Spleen (tissue), 7 donors: ENCODE results near the gene FOXF1.

Source experiments
- POLR2A ChIP-seq, 3 donors: fragments of 450-650 bp; IDR thresholded peaks; one replicate each; pipeline ENCODE4 v1.5.1; 2017; ENCODE audit warnings: antibody characterized with exemption in 3 of 3, mild to moderate bottlenecking in 1 of 3
- POLR2AphosphoS5 ChIP-seq, 3 donors: sonication (generic); formaldehyde crosslinking; IDR thresholded peaks; one replicate each; pipeline ENCODE4 v1.5.1; 2017; ENCODE audit warnings: antibody characterized with exemption in 3 of 3
- TF ChIP-seq, protein P1 (sequence below), 11 experiments: fragments of 200-600 bp in 7 of 11; fragments of 450-650 bp in 4 of 11; sonication (generic) in 4 of 11; IDR thresholded peaks in 8 of 11; conservative IDR thresholded peaks in 3 of 11; 1 replicate in 7 of 11; 2 replicates in 4 of 11; pipeline versions ENCODE4 v1.4.0 to v1.8.0; 2016 to 2021; ENCODE audit warnings: antibody characterized with exemption in 11 of 11, inconsistent platforms in 4 of 11, mild to moderate bottlenecking in 1 of 11
- donor health status: DM: no; HTN: no; CAD: no; lungs with moderate emphysema.
- donor health status: DM: no; HTN: no; CAD: no.
- donor health status: DM: no; HTN: no; CAD: no.

DNA sequence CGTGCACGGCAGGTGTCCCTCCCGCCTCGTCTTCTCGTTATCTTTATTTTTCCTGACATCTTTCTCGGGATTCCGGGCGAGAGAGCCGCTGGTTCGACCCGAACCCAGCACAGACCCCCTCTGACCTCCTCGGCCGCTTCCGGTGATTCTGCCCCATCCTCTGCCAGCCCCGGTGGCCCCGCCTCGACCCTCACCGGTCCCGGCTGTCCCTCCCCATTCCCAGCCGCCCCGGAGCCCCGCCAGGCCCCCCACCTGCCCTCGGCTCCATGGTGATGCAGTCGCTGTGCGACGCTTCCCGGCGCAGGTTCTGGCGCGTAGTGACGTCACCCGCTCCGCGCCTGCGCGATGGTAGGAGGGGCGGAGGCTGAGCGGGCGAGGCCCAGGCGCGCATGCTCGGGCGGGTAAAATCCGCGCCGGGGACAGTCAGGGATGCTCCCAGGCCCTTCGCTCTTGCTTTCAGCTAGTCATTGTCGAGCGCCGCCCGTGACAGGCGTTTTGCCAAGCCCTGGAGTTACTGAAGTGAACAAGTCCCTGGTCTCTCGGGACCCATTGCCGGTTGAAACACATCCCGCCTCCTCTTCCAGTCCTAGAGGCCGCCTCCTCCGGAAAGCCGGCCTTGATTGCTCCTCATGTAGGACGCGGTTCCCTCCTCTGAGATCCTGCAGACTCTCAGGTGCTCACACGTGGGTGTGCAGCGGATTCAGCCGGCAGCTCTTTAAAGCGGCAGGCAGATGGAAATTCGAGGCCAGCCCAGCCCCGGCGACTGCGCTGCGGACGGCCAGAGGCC lies 44.8 kb downstream of the FOXF1 start, which contains the start of gene MTHFSD:
- TF ChIP-seq, protein P1, sequence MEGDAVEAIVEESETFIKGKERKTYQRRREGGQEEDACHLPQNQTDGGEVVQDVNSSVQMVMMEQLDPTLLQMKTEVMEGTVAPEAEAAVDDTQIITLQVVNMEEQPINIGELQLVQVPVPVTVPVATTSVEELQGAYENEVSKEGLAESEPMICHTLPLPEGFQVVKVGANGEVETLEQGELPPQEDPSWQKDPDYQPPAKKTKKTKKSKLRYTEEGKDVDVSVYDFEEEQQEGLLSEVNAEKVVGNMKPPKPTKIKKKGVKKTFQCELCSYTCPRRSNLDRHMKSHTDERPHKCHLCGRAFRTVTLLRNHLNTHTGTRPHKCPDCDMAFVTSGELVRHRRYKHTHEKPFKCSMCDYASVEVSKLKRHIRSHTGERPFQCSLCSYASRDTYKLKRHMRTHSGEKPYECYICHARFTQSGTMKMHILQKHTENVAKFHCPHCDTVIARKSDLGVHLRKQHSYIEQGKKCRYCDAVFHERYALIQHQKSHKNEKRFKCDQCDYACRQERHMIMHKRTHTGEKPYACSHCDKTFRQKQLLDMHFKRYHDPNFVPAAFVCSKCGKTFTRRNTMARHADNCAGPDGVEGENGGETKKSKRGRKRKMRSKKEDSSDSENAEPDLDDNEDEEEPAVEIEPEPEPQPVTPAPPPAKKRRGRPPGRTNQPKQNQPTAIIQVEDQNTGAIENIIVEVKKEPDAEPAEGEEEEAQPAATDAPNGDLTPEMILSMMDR (IDR thresholded peaks at IDR 0.05 in 8 of 11, conservative IDR thresholded peaks at IDR 0.05 in 3 of 11): peak in 1 of 11 experiments; percentile 17
- TF ChIP-seq POLR2A (IDR thresholded peaks at IDR 0.05): peak in 2 of 3 donors; percentile 78 to 89
- peak; percentile 97 for TF ChIP-seq POLR2AphosphoS5 (IDR thresholded peaks at IDR 0.05)
